ENCODE data around the gene AQP12B.

AQP12B gene

DNA sequence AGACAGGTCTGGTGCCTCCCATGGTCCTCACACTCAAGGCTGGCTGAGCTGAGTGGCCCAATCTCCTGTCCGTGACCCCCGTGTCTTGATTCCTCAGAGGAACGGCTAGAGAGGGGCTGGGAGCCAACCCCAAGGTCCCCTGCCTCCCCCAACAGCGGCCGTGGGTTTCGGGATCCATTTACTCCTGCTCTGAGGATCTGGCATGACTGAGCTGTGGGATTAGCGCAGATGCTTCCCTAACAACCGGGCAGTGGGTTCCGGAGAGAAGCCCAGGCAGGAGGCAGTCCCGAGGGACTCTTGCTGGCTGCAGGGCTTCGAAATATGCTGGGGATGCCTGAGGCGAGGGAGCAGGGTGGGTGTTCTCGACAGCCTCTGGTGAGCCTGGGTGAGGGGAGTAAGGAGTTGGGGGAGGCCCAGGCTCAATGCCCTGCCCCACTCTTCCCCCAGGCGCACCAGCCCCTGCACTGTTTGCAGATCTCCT, 38.5 kb downstream of the AQP12B start:
- Mint-ChIP-seq H3K4me1 (ENCODE audit: low read depth) (no peaks in the 10 kb centered on the region), H3K27ac (no peak overlapping the region), H3K36me3 (ENCODE audit: low read depth) (no peaks in the 10 kb centered on the region), H3K27me3 (peaks cover 9% of the 10 kb centered on the region), H3K4me3 (no peak overlapping the region), H3K9me3 (no peaks in the 10 kb centered on the region)

GRCh38 chr2:240643811-240644150, 38.9 kb downstream of the AQP12B start:
- Mint-ChIP-seq H3K9me3 (no peaks in the 10 kb centered on the region), H3K27me3 (peaks cover 7% of the 10 kb centered on the region), H3K27ac (no peak overlapping the region), H3K36me3 (ENCODE audit: low read depth) (no peaks in the 10 kb centered on the region), H3K4me1 (ENCODE audit: low read depth) (no peaks in the 10 kb centered on the region), H3K4me3 (no peak overlapping the region)

DNA sequence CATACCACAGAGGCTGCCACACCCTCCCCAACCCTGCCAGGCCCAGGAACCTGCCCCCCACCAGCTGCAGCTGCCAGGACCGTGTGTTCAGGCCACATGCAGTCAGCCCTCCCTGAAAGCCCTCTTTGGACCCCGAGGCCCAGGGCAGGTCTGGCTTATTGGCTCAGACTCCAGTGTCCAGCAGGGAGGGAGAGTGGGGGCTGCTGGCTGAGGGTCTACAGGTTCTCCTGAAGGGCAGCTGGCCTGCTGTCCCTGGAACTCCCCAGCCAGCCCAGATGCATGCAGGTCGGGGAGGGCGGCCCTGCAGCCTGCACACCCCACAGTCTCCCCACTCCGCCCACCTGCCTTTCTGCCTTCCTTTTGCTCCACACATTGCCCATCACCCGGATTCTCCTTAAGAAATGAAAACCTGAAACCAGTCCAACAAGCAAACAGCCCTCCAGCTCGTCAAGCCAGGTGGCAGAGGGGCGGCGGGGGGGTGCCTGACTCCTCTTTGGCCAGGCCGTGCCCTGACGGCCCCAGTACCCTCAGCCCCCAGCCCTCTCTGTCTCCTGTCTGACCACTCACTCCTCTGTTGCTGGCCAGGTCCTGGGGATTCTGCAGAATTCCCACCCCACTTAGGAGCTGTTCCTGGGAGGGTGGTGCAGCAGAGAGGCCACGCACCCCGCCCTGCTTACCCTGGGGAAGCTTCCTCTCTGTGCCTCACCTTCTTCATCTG, 39.4 kb downstream of the AQP12B start:
- Mint-ChIP-seq H3K4me3 (no peak overlapping the region), H3K9me3 (no peaks in the 10 kb centered on the region), H3K27me3 (peaks cover 7% of the 10 kb centered on the region), H3K27ac (no peak overlapping the region), H3K4me1 (ENCODE audit: low read depth) (no peaks in the 10 kb centered on the region), H3K36me3 (ENCODE audit: low read depth) (no peaks in the 10 kb centered on the region)

GRCh38 chr2:240642806-240643092, 39.9 kb downstream of the AQP12B start:
- Mint-ChIP-seq H3K27ac (no peak overlapping the region), H3K4me3 (no peak overlapping the region), H3K36me3 (ENCODE audit: low read depth) (no peaks in the 10 kb centered on the region), H3K27me3 (peaks cover 4% of the 10 kb centered on the region), H3K4me1 (ENCODE audit: low read depth) (no peaks in the 10 kb centered on the region), H3K9me3 (no peaks in the 10 kb centered on the region)

DNA sequence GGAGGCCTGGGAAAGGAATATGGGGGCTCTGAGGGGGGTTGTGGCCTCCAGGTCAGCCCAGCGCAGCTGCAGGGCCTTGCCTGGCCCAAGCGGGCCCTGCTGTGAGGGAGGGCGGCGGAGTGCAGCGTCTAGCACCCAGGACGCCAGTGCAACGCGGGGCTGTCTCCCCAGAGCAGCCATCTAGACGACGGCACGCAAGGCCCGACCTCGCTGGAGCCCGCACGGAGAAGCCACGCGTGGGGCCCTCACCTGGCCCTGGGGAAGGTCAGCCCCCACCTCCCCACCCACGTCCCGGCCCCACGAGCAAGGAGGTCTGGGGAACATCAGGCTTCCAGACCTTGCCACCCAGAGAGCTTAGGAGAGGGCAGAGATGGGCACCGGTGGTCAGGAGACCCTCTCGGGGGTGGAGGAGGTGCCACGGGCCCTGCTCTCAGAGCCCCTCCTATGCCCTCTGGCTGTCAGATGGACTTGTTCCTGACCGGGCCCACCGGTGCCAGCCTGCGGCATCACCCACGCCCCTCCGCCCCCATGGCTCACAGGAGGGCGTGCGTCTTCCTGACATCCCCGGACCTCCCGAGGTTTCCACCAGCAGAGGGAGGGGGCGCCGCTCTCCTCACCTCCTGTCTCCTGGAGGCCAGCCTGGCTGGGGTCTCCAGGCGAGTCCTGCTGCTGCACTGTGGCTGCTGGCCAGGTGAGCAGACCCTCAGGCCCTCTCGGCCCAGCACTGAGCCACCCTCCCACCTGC, 40.5 kb downstream of the AQP12B start:
- no peaks in the 10 kb centered on the region for H3K9me3 Mint-ChIP-seq
- no peak overlapping the region for H3K27ac Mint-ChIP-seq
- H3K4me3 Mint-ChIP-seq = no peak overlapping the region
- no peaks in the 10 kb centered on the region for H3K4me1 Mint-ChIP-seq (ENCODE audit: low read depth)
- no peaks in the 10 kb centered on the region for H3K36me3 Mint-ChIP-seq (ENCODE audit: low read depth)
- no peaks in the 10 kb centered on the region for H3K27me3 Mint-ChIP-seq

DNA sequence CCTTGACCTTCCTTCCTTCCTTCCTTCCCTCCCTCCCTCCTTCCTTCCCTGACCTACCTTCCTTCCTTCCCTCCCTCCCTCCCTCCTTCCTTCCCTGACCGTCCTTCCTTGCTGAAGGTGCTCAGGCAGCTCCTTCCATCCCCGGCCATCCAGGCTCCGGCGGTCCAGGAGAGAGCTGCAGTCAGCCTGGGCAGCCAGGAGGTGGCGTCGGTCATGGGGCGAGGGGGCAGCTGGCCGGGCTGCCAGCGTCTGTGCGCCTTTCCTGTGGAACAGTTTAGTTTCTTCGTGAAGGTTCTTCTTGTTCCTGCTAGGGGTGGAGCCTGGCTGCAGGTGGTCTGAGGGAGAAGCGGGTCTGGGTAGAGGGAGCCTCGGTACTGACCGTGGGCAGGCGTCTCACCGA, 41.7 kb downstream of the AQP12B start:
- H3K36me3 Mint-ChIP-seq (ENCODE audit: low read depth) = no peaks in the 10 kb centered on the region
- no peaks in the 10 kb centered on the region for H3K4me1 Mint-ChIP-seq (ENCODE audit: low read depth)
- no peaks in the 10 kb centered on the region for H3K27me3 Mint-ChIP-seq
- no peaks in the 10 kb centered on the region for H3K9me3 Mint-ChIP-seq
- no peak overlapping the region for H3K27ac Mint-ChIP-seq
- no peak overlapping the region for H3K4me3 Mint-ChIP-seq

- Mint-ChIP-seq H3K4me1 (ENCODE audit: low read depth) (no peaks in the 10 kb centered on the region), H3K36me3 (ENCODE audit: low read depth) (no peaks in the 10 kb centered on the region), H3K27me3 (no peaks in the 10 kb centered on the region), H3K9me3 (peaks cover 4% of the 10 kb centered on the region), H3K4me3 (no peak overlapping the region), H3K27ac (no peak overlapping the region)
Measured at GRCh38 chr2:240639566-240639965, 43.1 kb downstream of the AQP12B start.

DNA sequence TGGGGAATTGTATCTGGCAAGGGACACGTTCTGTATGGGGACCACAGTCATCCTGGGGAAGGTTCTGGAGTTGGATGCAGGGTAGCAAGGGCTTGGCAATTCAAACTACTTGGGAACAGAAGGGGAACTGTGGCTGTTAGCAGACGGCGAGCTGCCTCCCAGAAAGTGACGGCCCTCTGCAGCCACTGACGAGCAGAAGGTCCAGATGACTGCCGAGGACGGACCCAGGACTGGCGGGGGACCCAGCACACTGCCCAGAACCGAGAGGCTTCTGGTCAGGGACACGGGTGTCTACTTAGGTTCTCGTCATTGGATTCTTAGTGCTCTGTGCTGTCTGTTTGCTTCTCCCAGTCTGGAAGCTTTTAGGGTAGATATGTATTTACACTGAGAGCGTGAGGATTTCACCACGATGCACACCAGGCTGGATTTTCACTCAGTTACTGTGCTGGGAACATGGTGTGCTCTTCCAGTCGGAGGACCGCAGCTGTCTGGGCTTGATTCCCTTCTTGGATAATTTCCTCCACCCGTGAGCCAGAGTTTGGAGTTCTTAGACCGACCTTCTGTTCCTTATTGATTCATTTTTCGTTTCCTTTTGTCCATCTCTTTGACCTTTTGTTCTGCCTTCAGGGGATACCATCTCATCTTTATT, 44.0 kb downstream of the AQP12B start:
- Mint-ChIP-seq H3K36me3 (ENCODE audit: low read depth) (peaks cover under 1% of the 10 kb centered on the region), H3K4me3 (no peak overlapping the region), H3K4me1 (ENCODE audit: low read depth) (no peaks in the 10 kb centered on the region), H3K27me3 (no peaks in the 10 kb centered on the region), H3K9me3 (peaks cover 11% of the 10 kb centered on the region), H3K27ac (no peak overlapping the region)

DNA sequence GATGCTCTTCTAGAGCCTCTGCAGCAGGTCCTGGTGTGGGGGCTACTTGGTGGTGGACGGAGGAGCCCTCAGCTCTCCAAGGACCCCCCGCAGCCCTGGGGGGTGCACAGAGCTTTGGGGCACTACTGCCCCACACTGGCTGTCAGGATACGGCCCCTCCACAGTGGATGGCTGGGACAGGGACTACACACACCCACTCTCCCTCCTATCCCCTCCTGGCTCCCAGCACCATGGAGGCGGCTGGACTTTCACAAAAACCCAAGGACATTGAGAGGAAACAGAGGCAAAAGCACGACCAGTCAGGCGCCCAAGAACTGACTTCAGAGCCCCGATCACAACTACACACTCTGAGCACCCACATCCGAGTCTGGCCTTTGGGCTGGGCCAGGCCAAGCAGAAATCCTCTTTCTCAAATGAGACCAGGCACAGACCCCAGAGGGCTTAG, 44.8 kb downstream of the AQP12B start:
- Mint-ChIP-seq H3K36me3 (ENCODE audit: low read depth) (peaks cover 7% of the 10 kb centered on the region), H3K4me3 (no peak overlapping the region), H3K27ac (no peak overlapping the region), H3K4me1 (ENCODE audit: low read depth) (no peaks in the 10 kb centered on the region), H3K27me3 (no peaks in the 10 kb centered on the region), H3K9me3 (peaks cover 18% of the 10 kb centered on the region)

DNA sequence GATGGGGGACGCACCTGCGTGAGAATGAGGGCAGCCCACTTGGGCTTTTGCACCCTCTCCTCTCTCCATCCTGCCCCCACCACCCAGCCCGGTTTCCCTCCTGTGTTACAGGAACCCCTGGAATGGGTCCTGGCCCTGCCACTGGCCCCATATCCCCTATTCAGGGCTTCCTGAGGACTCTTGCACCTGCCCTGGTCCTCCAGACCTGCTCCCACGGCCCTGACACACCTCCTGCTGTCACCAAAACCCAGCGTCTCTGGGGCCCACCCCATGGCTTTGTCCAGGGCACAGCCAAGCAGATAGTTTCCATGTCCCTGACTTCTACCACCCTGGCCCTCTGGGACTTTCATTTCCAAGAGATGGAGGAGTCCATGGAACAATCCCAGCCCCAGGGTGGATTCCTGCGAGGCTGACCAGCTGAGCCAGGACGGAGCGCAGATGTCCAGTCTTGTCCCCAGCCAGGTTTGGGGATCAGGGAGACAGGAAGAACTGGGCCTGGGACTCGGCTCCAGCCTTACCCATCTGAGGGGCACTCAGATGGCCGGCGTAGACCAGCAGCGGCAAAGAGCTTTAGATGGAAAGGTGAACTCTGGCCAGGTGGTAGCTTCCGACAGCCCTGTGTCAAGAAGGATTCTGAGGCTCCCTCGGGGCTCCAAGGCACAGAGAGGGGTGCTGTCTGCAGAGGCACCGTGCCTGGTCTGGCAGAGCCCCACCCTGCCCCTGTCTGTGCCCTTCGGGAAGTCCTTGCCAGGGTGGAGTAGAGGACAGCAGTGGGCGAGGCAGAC, 45.4 kb downstream of the AQP12B start:
- peaks cover 21% of the 10 kb centered on the region for H3K9me3 Mint-ChIP-seq
- no peaks in the 10 kb centered on the region for H3K4me1 Mint-ChIP-seq (ENCODE audit: low read depth)
- no peaks in the 10 kb centered on the region for H3K27me3 Mint-ChIP-seq
- no peak overlapping the region for H3K4me3 Mint-ChIP-seq
- no peak overlapping the region for H3K27ac Mint-ChIP-seq
- H3K36me3 Mint-ChIP-seq (ENCODE audit: low read depth) = peaks cover 8% of the 10 kb centered on the region

- no peak overlapping the region for H3K4me3 Mint-ChIP-seq
- H3K9me3 Mint-ChIP-seq = peaks cover 21% of the 10 kb centered on the region
- no peak overlapping the region for H3K27ac Mint-ChIP-seq
- no peaks in the 10 kb centered on the region for H3K4me1 Mint-ChIP-seq (ENCODE audit: low read depth)
- H3K36me3 Mint-ChIP-seq (ENCODE audit: low read depth) = peaks cover 8% of the 10 kb centered on the region
- H3K27me3 Mint-ChIP-seq = no peaks in the 10 kb centered on the region
Measured at GRCh38 chr2:240636563-240637115, 46.0 kb downstream of the AQP12B start.

DNA sequence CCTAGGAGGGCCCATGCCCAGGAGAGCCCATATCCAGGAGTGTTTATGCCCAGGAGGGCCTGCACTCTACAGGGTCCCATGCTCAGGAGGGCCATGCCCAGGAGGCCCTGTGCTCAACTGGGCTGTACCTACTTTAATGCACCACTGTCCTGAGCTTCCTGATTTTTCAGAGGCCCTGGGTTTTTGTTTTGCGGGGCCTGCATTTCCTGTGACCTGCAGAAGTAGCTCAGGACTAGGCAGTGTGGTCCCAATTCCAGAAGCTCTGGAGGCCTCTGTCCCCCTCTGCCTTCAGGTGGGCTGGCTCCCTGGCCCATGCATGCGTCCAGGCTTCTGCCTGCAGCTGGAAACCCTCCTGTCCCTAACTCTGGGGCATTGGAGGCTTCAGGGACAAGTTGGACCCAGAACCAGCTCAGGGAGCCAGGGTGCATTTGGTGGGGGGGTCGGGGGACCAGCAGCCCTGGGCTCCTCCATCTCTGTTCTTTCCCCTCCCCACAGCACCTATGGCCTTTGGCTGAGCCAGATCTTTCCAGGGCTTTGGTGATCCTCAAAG, 46.6 kb downstream of the AQP12B start:
- Mint-ChIP-seq H3K9me3 (peaks cover 21% of the 10 kb centered on the region), H3K36me3 (ENCODE audit: low read depth) (peaks cover 8% of the 10 kb centered on the region), H3K4me3 (no peak overlapping the region), H3K4me1 (ENCODE audit: low read depth) (no peaks in the 10 kb centered on the region), H3K27ac (no peak overlapping the region), H3K27me3 (no peaks in the 10 kb centered on the region)

DNA sequence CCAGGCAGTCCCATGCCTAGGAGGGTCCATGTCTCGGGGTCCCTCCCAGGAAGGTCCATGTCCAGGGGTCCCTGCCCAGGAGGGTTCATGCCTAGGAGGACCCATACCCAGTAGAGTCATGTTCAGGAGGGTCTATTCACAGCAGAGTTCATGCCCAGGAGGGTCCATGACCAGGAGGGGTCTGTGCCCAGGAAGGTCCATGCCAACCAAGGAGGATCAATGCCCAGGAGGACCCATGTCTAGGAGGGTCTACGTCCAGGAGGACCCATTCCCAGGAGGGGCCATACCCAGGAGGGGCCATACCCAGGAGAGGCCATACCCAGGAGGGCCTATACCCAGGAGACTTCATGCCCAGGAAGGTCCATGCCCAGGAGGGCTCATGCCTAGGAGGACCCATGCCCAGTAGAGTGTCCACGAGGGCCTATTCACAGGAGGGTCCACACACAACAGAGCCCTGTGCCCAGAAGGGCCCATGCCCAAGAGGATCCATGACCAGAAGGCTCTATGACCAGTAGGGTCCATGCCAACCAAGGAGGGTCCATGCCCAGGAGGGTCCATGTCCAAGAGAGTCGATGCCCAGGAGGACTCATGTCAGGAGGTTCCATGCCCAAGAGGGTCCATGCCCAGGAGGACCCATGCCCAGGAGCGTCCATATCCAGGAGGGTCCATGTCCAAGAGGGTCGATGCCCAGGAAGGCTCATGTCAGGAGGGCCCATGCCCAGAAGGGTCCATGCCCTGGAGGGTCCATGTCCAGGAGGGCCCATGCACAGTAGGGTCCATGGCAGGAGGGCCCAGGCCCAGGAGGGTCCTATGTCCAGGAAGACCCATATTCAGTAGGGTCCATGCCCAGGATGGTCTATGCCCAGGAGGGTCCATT, 47.3 kb downstream of the AQP12B start:
- Mint-ChIP-seq H3K4me1 (ENCODE audit: low read depth) (no peaks in the 10 kb centered on the region), H3K9me3 (peaks cover 21% of the 10 kb centered on the region), H3K27ac (no peak overlapping the region), H3K27me3 (no peaks in the 10 kb centered on the region), H3K4me3 (no peak overlapping the region), H3K36me3 (ENCODE audit: low read depth) (peaks cover 8% of the 10 kb centered on the region)

GRCh38 chr2:240632306-240632721, 50.4 kb downstream of the AQP12B start:
- no peaks in the 10 kb centered on the region for H3K4me1 Mint-ChIP-seq (ENCODE audit: low read depth)
- peaks cover 21% of the 10 kb centered on the region for H3K9me3 Mint-ChIP-seq
- no peak overlapping the region for H3K27ac Mint-ChIP-seq
- H3K36me3 Mint-ChIP-seq (ENCODE audit: low read depth) = peaks cover 8% of the 10 kb centered on the region
- H3K27me3 Mint-ChIP-seq = no peaks in the 10 kb centered on the region
- no peak overlapping the region for H3K4me3 Mint-ChIP-seq
